ENCODE data around the gene ANTXR2.

DNA sequence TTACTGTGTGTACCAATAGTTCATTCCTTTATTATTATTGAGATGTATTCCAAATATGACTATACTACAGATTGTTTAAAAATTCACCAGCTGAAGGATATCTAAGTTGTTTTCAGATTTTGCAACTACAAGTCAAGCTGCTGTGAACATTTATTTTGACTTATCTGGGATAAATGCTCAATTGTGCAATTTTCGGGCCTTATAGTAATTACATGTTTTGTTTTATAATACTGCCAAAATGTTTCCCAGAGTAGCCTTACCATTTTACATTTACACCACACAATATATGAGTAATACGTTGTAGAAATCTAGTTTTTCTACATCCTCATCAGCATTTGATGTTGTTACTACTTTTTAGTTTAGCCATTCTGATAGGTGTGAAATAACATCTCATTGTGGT lies 179.6 kb downstream of the ANTXR2 start:
- TF ChIP-seq CTCF (IDR thresholded peaks at IDR 0.05) (no peak), POLR2A (IDR thresholded peaks at IDR 0.05) (no peak)

Measured in vagina (tissue), 2 donors.